Mesendoderm (in vitro differentiated cells): ENCODE results near the gene SLC10A3.

Experiments
- DNase-seq: peaks from one replicate; pipeline ENCODE4 v3.0.0; 2013
- H2AK5ac ChIP-seq: 2 replicates; pipeline ENCODE4 v1.6.1; 2013; ENCODE audit warnings: low read length, inconsistent platforms
- H2BK120ac ChIP-seq: 2 replicates; pipeline ENCODE4 v1.6.1; 2013; ENCODE audit warnings: low read depth, mild to moderate bottlenecking, low read length, moderate library complexity, mixed read lengths
- H2BK15ac ChIP-seq: replicated peaks from 2 replicates; pipeline ENCODE4 v1.6.1; 2013; ENCODE audit warnings: low read depth, mild to moderate bottlenecking, moderate library complexity
- H2BK5ac ChIP-seq: 2 replicates; pipeline ENCODE4 v1.6.1; 2013; ENCODE audit warnings: low read length, inconsistent platforms
- H3K18ac ChIP-seq: 2 replicates; pipeline ENCODE4 v1.6.1; 2013; ENCODE audit warnings: mild to moderate bottlenecking, low read length, mixed read lengths
- H3K23ac ChIP-seq: one replicate; pipeline ENCODE4 v1.6.1; 2013; ENCODE audit warnings: low read length
- H3K27ac ChIP-seq: 2 replicates; pipeline ENCODE4 v1.5.1; 2013; ENCODE audit warnings: low read depth, mild to moderate bottlenecking, inconsistent platforms, low read length, moderate library complexity
- H3K27me3 ChIP-seq: 2 replicates; pipeline ENCODE4 v1.6.1; 2013; ENCODE audit warnings: low read length, control low read depth, mild to moderate bottlenecking, inconsistent platforms; ENCODE audit not compliant: insufficient read depth, poor library complexity
- H3K36me3 ChIP-seq: 2 replicates; pipeline ENCODE4 v1.6.1; 2013; ENCODE audit warnings: low read length, inconsistent platforms; ENCODE audit not compliant: control insufficient read depth, insufficient read depth
- H3K4ac ChIP-seq: one replicate; pipeline ENCODE4 v1.6.1; 2013; ENCODE audit warnings: low read depth, mild to moderate bottlenecking, low read length, moderate library complexity
- H3K4me1 ChIP-seq: 2 replicates; pipeline ENCODE4 v1.6.1; 2013; ENCODE audit warnings: low read depth, low read length, inconsistent platforms; ENCODE audit not compliant: control insufficient read depth
- H3K4me2 ChIP-seq: 2 replicates; pipeline ENCODE4 v1.6.1; 2013; ENCODE audit warnings: low read length
- H3K4me3 ChIP-seq: 2 replicates; pipeline ENCODE4 v1.5.1; 2013; ENCODE audit warnings: mild to moderate bottlenecking, low read length
- H3K56ac ChIP-seq: one replicate; pipeline ENCODE4 v1.6.1; 2013; ENCODE audit warnings: low read length
- H3K79me1 ChIP-seq: 2 replicates; pipeline ENCODE4 v1.6.1; 2013; ENCODE audit warnings: low read length, inconsistent platforms
- H3K79me2 ChIP-seq: 2 replicates; pipeline ENCODE4 v1.6.1; 2013; ENCODE audit warnings: mild to moderate bottlenecking, low read length; ENCODE audit not compliant: control insufficient read depth, insufficient read depth
- H3K9ac ChIP-seq: 2 replicates; pipeline ENCODE4 v1.6.1; 2013; ENCODE audit warnings: low read length, inconsistent platforms
- H4K5ac ChIP-seq: one replicate; pipeline ENCODE4 v1.6.1; 2013; ENCODE audit warnings: low read length
- H4K8ac ChIP-seq: one replicate; pipeline ENCODE4 v1.6.1; 2013; ENCODE audit warnings: low read depth, mild to moderate bottlenecking, control low read depth, low read length, moderate library complexity
- WGBS: extraction: QIAGEN DNeasy Blood & Tissue Kit; methylation state at CpG from one replicate; pipeline ENCODE4 v1.1.7; 2013; ENCODE audit warnings: low lambda C conversion rate, missing lambda C conversion rate; ENCODE audit not compliant: insufficient coverage; ENCODE audit errors: extremely low coverage; 5-methylcytosine and 5-hydroxymethylcytosine counted together

SLC10A3 gene

DNA sequence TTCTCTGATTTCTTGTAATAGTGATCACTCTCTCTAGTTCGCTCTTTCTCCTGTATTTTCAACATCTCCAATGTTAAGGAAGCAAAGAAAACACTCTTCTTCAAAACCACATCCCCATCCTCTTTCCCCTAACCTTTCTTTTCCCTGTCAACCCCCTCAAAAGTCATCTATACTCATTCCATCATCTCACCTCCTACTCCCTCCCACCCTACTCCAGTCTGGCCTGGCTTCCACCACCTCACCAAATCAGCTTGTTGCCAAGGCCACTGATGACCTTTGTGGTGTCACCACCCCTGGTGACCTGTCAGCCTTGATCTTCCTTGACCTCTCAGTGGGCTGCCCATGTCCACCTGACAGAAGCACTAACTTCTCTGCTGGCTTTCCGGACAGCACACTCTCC, 23.3 kb upstream of the SLC10A3 start:
- no peak overlapping the region for H3K56ac ChIP-seq
- no CpG with 5 or more reads among the region's 2 CpGs for WGBS
- no peak overlapping the region for H2AK5ac ChIP-seq
- H3K4ac ChIP-seq = no peak overlapping the region
- H3K18ac ChIP-seq = no peak overlapping the region
- no peak overlapping the region for H3K4me3 ChIP-seq
- no peaks in the 10 kb centered on the region for H3K4me1 ChIP-seq
- H3K79me2 ChIP-seq = no peaks in the 10 kb centered on the region
- H3K36me3 ChIP-seq = no peaks in the 10 kb centered on the region
- no peaks in the 10 kb centered on the region for H3K27me3 ChIP-seq
- H4K8ac ChIP-seq = no peak overlapping the region
- no peak overlapping the region for H2BK5ac ChIP-seq
- no peak overlapping the region for H2BK120ac ChIP-seq
- no peak overlapping the region for H3K4me2 ChIP-seq
- no peaks in the 10 kb centered on the region for H3K79me1 ChIP-seq
- no peak overlapping the region for H3K9ac ChIP-seq
- H4K5ac ChIP-seq = no peak overlapping the region
- no peak for DNase-seq
- H3K27ac ChIP-seq = no peak overlapping the region
- no peak overlapping the region for H2BK15ac ChIP-seq
- no peak overlapping the region for H3K23ac ChIP-seq

DNA sequence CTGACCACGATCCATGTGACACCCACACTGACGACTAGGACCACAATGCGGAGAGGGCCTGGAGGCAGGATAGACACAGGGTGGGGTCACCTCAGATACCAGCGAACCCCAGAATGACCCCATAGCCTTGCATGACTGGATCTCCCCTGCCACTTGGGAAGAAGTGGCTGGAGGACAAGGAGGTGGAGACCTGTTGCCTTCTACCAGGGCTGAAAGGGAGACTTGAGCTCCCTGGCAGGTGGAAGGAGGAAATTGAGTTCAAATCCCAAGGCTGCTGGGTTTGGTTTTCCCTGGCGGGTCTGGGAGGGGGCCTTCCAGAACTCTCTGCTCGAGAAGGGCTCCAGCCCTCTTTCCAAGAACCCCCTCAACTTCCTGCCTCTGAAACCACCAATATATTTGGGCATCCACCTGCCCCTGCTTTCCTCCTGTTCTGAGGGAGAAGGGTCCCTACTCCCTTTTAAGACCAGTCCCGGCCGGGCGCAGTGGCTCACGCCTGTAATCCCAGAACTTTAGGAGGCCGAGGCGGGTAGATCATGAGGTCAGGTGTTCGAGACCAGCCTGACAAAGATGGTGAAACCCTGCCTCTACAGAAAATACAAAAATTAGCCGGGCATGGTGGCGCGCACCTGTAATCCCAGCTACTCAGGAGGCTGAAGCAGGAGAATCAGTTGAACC, 22.6 kb upstream of the SLC10A3 start:
- H3K4ac ChIP-seq = no peak overlapping the region
- no peaks in the 10 kb centered on the region for H3K4me1 ChIP-seq
- H3K23ac ChIP-seq = no peak overlapping the region
- H3K56ac ChIP-seq = no peak overlapping the region
- H2AK5ac ChIP-seq = no peak overlapping the region
- H3K27ac ChIP-seq = no peak overlapping the region
- no peaks in the 10 kb centered on the region for H3K79me1 ChIP-seq
- H3K36me3 ChIP-seq = no peaks in the 10 kb centered on the region
- H3K27me3 ChIP-seq = no peaks in the 10 kb centered on the region
- WGBS = no CpG with 5 or more reads among the region's 16 CpGs
- H3K9ac ChIP-seq = no peak overlapping the region
- H3K18ac ChIP-seq = no peak overlapping the region
- H2BK15ac ChIP-seq = no peak overlapping the region
- no peak overlapping the region for H2BK120ac ChIP-seq
- DNase-seq = no peak
- no peak overlapping the region for H3K4me2 ChIP-seq
- H4K8ac ChIP-seq = no peak overlapping the region
- H4K5ac ChIP-seq = no peak overlapping the region
- H3K4me3 ChIP-seq = no peak overlapping the region
- no peaks in the 10 kb centered on the region for H3K79me2 ChIP-seq
- no peak overlapping the region for H2BK5ac ChIP-seq

DNA sequence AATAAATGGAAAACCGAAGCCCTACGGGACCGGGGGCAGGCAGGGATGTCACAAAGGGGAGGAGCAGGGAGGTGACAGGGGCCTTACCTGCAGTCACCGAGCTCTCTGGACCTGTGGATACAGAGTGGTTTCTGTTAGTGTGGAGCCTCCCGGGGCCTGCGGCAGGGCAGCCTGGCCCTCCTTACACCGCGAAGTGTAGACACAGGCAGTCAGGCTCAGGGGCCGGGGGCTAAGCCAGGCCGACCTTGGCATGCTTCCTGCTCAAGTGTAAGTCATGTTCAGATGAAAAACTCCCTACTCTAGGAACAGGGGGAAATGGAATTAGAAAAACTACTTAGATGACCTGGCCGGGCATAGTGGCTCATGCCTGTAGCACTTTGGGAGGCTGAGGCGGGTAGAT, 21.3 kb upstream of the SLC10A3 start:
- Histone ChIP-seq H2AK5ac (no peak overlapping the region), H3K56ac (no peak overlapping the region), H4K5ac (no peak overlapping the region), H3K23ac (no peak overlapping the region), H2BK120ac (no peak overlapping the region), H3K27me3 (no peaks in the 10 kb centered on the region), H3K18ac (no peak overlapping the region), H2BK5ac (no peak overlapping the region), H3K79me1 (no peaks in the 10 kb centered on the region), H3K4me1 (no peaks in the 10 kb centered on the region), H2BK15ac (no peak overlapping the region), H3K4me3 (no peak overlapping the region), H3K4ac (no peak overlapping the region), H3K79me2 (no peaks in the 10 kb centered on the region), H3K9ac (no peak overlapping the region), H3K27ac (no peak overlapping the region), H3K36me3 (no peaks in the 10 kb centered on the region), H4K8ac (no peak overlapping the region), H3K4me2 (no peak overlapping the region)
- WGBS = no CpG with 5 or more reads among the region's 12 CpGs
- no peak for DNase-seq

DNA sequence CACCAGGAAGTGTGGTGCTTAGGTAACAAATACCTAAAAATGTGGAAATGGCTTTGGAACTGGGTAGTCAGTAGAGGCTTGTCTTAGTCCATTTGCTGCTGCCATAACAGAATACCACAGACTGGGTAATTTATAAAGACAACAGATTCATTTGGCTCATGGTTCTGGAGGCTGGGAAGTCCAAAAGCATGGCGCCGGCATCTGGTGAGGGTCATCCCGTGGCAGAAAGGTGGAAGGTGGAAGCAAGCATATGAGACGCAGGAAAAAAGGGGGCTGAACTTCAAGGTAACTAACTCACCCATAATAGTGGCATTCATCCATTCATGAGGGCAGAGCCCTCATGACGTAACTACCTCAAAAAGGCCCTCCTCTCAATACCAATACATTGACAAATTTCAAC, 19.0 kb upstream of the SLC10A3 start:
- no peaks in the 10 kb centered on the region for H3K79me1 ChIP-seq
- H2BK120ac ChIP-seq = no peak overlapping the region
- H3K23ac ChIP-seq = no peak overlapping the region
- no peak overlapping the region for H4K5ac ChIP-seq
- H3K9ac ChIP-seq = no peak overlapping the region
- H3K27ac ChIP-seq = no peak overlapping the region
- no peak overlapping the region for H2BK5ac ChIP-seq
- WGBS = no CpG with 5 or more reads among the region's 5 CpGs
- H3K56ac ChIP-seq = no peak overlapping the region
- no peaks in the 10 kb centered on the region for H3K4me1 ChIP-seq
- H2BK15ac ChIP-seq = no peak overlapping the region
- H3K27me3 ChIP-seq = no peaks in the 10 kb centered on the region
- no peaks in the 10 kb centered on the region for H3K36me3 ChIP-seq
- H3K4me3 ChIP-seq = no peak overlapping the region
- no peaks in the 10 kb centered on the region for H3K79me2 ChIP-seq
- no peak overlapping the region for H3K4me2 ChIP-seq
- DNase-seq = no peak
- H4K8ac ChIP-seq = no peak overlapping the region
- no peak overlapping the region for H3K18ac ChIP-seq
- no peak overlapping the region for H3K4ac ChIP-seq
- no peak overlapping the region for H2AK5ac ChIP-seq

DNA sequence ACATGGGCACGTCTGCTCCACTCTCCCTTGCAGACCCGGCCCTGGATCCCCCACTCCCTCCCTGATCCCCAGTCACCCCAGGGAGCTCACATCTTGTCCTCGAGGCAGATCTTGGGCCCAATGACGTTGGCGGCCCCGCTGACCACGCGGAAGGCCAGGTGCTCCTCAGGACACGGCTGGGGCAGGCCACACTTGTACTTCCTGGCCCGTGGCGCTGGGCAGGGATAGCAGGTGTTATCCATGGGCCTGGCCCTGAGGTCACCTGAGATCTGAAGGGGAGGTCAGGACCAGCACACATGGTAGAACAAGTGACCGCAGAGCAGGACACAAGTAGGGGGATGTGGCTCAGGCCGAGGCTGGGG, 17.9 kb upstream of the SLC10A3 start:
- no peaks in the 10 kb centered on the region for H3K27me3 ChIP-seq
- no peaks in the 10 kb centered on the region for H3K79me1 ChIP-seq
- no peak overlapping the region for H4K8ac ChIP-seq
- H3K9ac ChIP-seq = no peak overlapping the region
- no peak overlapping the region for H3K56ac ChIP-seq
- H3K4me1 ChIP-seq = no peaks in the 10 kb centered on the region
- no peak overlapping the region for H2BK5ac ChIP-seq
- H3K27ac ChIP-seq = no peak overlapping the region
- H2BK120ac ChIP-seq = no peak overlapping the region
- no peak overlapping the region for H3K23ac ChIP-seq
- no peak for DNase-seq
- H3K79me2 ChIP-seq = no peaks in the 10 kb centered on the region
- H3K4me3 ChIP-seq = no peak overlapping the region
- H3K36me3 ChIP-seq = no peaks in the 10 kb centered on the region
- no peak overlapping the region for H3K4ac ChIP-seq
- H2BK15ac ChIP-seq = no peak overlapping the region
- H3K4me2 ChIP-seq = no peak overlapping the region
- no peak overlapping the region for H4K5ac ChIP-seq
- no peak overlapping the region for H3K18ac ChIP-seq
- H2AK5ac ChIP-seq = no peak overlapping the region
- WGBS = no CpG with 5 or more reads among the region's 13 CpGs

DNA sequence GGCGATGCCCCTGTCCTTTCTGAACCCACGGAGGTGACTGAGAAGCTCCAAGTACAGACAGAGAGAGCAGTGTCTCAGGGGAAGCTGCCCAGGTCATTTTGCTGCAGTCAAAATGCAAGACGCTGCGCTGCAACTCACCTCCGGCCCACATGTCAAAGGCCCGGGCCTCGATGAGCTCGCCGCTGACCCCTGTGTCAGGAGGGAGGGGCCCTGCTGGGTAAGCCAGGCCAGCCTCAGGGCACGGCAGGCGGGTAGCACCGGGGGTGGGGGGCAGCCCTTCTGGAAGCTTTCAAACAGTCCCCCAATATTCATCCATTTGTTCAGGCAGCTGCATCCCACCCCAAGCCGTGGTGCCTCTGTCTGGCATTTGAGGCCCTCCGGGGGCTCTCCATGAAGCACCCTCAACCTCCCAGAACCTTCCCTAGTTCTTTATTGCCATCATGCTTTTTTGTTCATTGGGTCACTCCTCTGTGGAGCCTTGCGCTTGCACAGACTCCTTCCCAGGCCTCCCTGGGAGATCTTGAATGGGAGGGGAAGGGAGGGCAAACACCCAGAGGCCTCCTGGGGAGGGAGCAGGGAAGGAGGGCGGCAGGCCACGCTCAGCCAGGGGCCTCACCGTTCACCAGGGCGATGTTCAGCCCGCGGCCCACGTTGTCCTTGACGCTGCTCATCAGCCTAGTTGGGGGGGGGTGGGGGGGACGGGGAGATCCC, 17.4 kb upstream of the SLC10A3 start:
- H3K18ac ChIP-seq = no peak overlapping the region
- H3K4me2 ChIP-seq = no peak overlapping the region
- no peak overlapping the region for H2BK120ac ChIP-seq
- H3K27me3 ChIP-seq = no peaks in the 10 kb centered on the region
- no peak overlapping the region for H3K27ac ChIP-seq
- H3K4ac ChIP-seq = no peak overlapping the region
- H3K79me2 ChIP-seq = no peaks in the 10 kb centered on the region
- H3K23ac ChIP-seq = no peak overlapping the region
- no peaks in the 10 kb centered on the region for H3K36me3 ChIP-seq
- H2BK5ac ChIP-seq = no peak overlapping the region
- no CpG with 5 or more reads among the region's 24 CpGs for WGBS
- no peak overlapping the region for H4K5ac ChIP-seq
- H2BK15ac ChIP-seq = no peak overlapping the region
- H3K4me3 ChIP-seq = no peak overlapping the region
- no peaks in the 10 kb centered on the region for H3K79me1 ChIP-seq
- no peak for DNase-seq
- H2AK5ac ChIP-seq = no peak overlapping the region
- no peak overlapping the region for H3K56ac ChIP-seq
- no peak overlapping the region for H3K9ac ChIP-seq
- no peak overlapping the region for H4K8ac ChIP-seq
- H3K4me1 ChIP-seq = no peaks in the 10 kb centered on the region
